Fibroblast of lung (primary cell): ENCODE data around the gene GRM8.

Source experiments
- CTCF ChIP-seq, 2 donors: IDR thresholded peaks in 1 of 2; conservative IDR thresholded peaks in 1 of 2; 1 replicate in 1 of 2; 2 replicates in 1 of 2; pipeline ENCODE4 v1.5.1; 2011 to 2012; ENCODE audit warnings: low read length in 2 of 2, control low read depth in 1 of 2, inconsistent platforms in 1 of 2, low read depth in 1 of 2, mild to moderate bottlenecking in 1 of 2
- EZH2 ChIP-seq: IDR thresholded peaks from 2 replicates; pipeline ENCODE4 v1.5.1; 2012; ENCODE audit warnings: low read length, control low read depth, mild to moderate bottlenecking; ENCODE audit errors: missing control alignments

DNA sequence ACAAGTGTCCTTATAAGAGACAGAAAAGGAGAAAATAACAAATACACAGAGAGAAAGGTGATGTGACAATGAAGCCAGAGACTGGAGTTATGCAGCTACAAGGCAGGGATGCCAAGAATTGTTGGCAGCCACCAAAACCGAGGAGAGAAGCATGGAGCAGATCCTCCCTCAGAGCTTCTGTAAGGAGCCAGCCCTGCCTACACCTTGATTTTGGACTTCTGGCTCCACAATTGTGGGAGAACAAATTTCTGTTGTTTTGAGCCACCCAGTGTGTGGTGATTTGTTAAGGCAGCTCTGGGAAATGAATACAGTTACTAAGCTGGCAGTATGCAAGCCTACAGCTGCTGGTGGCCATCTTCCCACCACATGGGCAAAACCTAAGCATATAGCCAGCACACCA, 163.6 kb downstream of the GRM8 start:
- TF ChIP-seq CTCF (conservative IDR thresholded peaks at IDR 0.05 in 1 of 2, IDR thresholded peaks at IDR 0.05 in 1 of 2; ENCODE audit: low read depth in 1 of 2, low read length in 2 of 2) (no peak), EZH2 (no peak)
